D721Med (cell line): ENCODE measurements around the gene LHFPL2.

Experiments
- DNase-seq: peaks from one replicate; pipeline ENCODE4 v3.0.0; 2011; ENCODE audit warnings: low spot score; ENCODE audit not compliant: insufficient read length
- FAIRE-seq: peaks from 2 replicates; lab custom pipeline; 2011; peaks lifted over from hg19 to GRCh38; lab: Jason Lieb, UNC
- CTCF ChIP-seq: IDR thresholded peaks from 2 replicates; pipeline ENCODE4 v1.5.1; 2012; ENCODE audit warnings: mild to moderate bottlenecking, control low read depth; ENCODE audit not compliant: insufficient read depth; ENCODE audit errors: missing control alignments

Gene LHFPL2

GRCh38 chr5:78554670-78555069, 93.9 kb downstream of the LHFPL2 start:
- DNase-seq = no peak
- TF ChIP-seq CTCF = no peak
- FAIRE-seq = no peak

GRCh38 chr5:78553580-78554353, 94.8 kb downstream of the LHFPL2 start:
- DNase-seq (no peak), FAIRE-seq (no peak)
- no peak for TF ChIP-seq CTCF

GRCh38 chr5:78552729-78553342, 95.7 kb downstream of the LHFPL2 start:
- FAIRE-seq (no peak), DNase-seq (no peak)
- no peak for TF ChIP-seq CTCF

GRCh38 chr5:78550891-78551290, 97.7 kb downstream of the LHFPL2 start:
- TF ChIP-seq CTCF = no peak
- DNase-seq (no peak), FAIRE-seq (no peak)

GRCh38 chr5:78549043-78549442, 99.5 kb downstream of the LHFPL2 start:
- no peak for TF ChIP-seq CTCF
- DNase-seq (no peak), FAIRE-seq (no peak)

- FAIRE-seq = no peak
- no peak for DNase-seq
- TF ChIP-seq CTCF = no peak
Measured at GRCh38 chr5:78547731-78548615, 100.6 kb downstream of the LHFPL2 start.
